Body of pancreas (tissue), 4 donors: ENCODE data around the gene PCDHB12. TPM values are rescaled to one million over a fixed set of nuclear protein-coding genes. Genes with fewer than 3 reads are reported as not detected.
"Not testable (repeated sequence)": the region's sequence is repeated elsewhere in the genome, so short reads cannot be mapped to it uniquely, and the experiment has no call there.

Source experiments
- ATAC-seq: fragments of 150-250 bp; one replicate; pipeline ENCODE4 v1.9.1; 2016
- DNase-seq, 4 donors: peaks; one replicate each; pipeline ENCODE4 v3.0.0-alpha.2; 2019
- H3K27ac ChIP-seq, 4 donors: fragments of 200-600 bp; sonication (generic); 1 replicate in 3 of 4; 2 replicates in 1 of 4; pipeline versions ENCODE4 v1.5.1 to v1.6.1; 2016 to 2019; ENCODE audit warnings: mild to moderate bottlenecking in 1 of 4, mixed read lengths in 1 of 4, moderate library complexity in 1 of 4
- H3K27me3 ChIP-seq, 2 donors: fragments of 200-600 bp; sonication (generic); one replicate each; pipeline ENCODE4 v1.6.0; 2016; ENCODE audit warnings: mild to moderate bottlenecking in 1 of 2
- H3K36me3 ChIP-seq, 2 donors: fragments of 200-600 bp; sonication (generic); replicated peaks in 1 of 2; 2 replicates each; pipeline ENCODE4 v1.5.1; 2016; ENCODE audit warnings: low read depth in 2 of 2; ENCODE audit not compliant: insufficient read depth in 1 of 2
- H3K4me1 ChIP-seq: fragments of 200-600 bp; sonication (generic); one replicate; pipeline ENCODE4 v1.6.0; 2016
- H3K4me3 ChIP-seq, 2 donors: fragments of 200-600 bp; sonication (generic); 1 replicate in 1 of 2; 2 replicates in 1 of 2; pipeline ENCODE4 v1.5.1; 2016 to 2019
- H3K9me3 ChIP-seq, 3 donors: fragments of 200-600 bp; sonication (generic); 1 replicate in 2 of 3; 2 replicates in 1 of 3; pipeline ENCODE4 v1.5.1; 2016
- POLR2A ChIP-seq, 3 donors: fragments of 450-650 bp; IDR thresholded peaks; one replicate each; pipeline ENCODE4 v1.6.1; 2016; ENCODE audit warnings: antibody characterized with exemption in 3 of 3, mild to moderate bottlenecking in 2 of 3
- WGBS, 2 donors: methylation state at CpG; one replicate each; pipeline ENCODE4 v1.1.5; 2017; 5-methylcytosine and 5-hydroxymethylcytosine counted together
- intact Hi-C: fragments of 100-400 bp; cut with DNase I; formaldehyde crosslinking; loops from one replicate; pipeline ENCODE4 v1.15.1; 2023
- total RNA-seq, 2 donors: library from RNA; depleted of rRNA; stranded (reverse); fragments of >200 nt; gene quantifications; one replicate each; pipeline ENCODE4 v1.1.0, GENCODE V29; 2016
- TF ChIP-seq, protein P1 (sequence below), 7 experiments: fragments of 450-650 bp in 4 of 7; fragments of 200-600 bp in 3 of 7; sonication (generic) in 3 of 7; IDR thresholded peaks; one replicate each; pipeline ENCODE4 v1.5.1; 2016 to 2019; ENCODE audit warnings: antibody characterized with exemption in 7 of 7

PCDHB12 gene
- total RNA-seq, 2 donors from 2014 or later = 2.0 to 3.4 TPM

DNA sequence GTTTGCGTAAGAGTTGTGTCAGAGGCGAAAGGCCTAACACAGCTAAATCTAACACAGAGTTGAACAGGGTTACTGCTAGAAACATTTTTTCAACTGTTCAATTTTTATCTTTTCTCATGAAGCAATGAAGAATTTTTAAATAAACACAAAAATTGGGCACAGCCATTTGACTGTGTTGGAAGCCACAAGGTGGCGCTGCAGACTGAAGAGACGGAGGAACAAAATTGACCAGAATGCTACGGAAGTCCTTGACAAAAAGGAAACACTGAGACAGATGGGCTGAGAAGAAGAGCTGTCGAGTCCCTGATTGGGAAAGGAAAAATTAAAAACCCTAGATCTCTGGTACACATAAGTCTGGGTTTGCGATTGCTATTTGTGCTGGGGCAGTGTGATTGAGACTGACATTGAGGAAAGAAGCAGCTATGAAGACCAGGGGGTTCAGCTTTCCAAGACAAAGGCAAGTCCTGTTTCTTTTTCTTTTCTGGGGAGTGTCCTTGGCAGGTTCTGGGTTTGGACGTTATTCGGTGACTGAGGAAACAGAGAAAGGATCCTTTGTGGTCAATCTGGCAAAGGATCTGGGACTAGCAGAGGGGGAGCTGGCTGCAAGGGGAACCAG lies 21.5 kb upstream of the PCDHB12 start, which contains the start of gene PCDHB9:
PCDHB9 (plus strand) TSS at position 265 of the 616 bp plus-strand sequence; CDS start at position 423, 158 bp downstream.
- 18 to 25% methylated on average over 9 of the region's 9 CpGs for WGBS, 2 donors
- Histone ChIP-seq H3K36me3 (no peaks in the 10 kb centered on the region), H3K27ac (no peak within 1 kb of the TSS), H3K4me1 (no peaks in the 10 kb centered on the region), H3K4me3 (no peak within 1 kb of the TSS), H3K9me3 (peaks cover 0 to 24% (median 0%) of the 10 kb centered on the region in 3 donors), H3K27me3 (no peaks in the 10 kb centered on the region)
- DNase-seq = peak in 3 of 4 donors; percentile 15 to 36 (median 30)
- TF ChIP-seq, protein P1, sequence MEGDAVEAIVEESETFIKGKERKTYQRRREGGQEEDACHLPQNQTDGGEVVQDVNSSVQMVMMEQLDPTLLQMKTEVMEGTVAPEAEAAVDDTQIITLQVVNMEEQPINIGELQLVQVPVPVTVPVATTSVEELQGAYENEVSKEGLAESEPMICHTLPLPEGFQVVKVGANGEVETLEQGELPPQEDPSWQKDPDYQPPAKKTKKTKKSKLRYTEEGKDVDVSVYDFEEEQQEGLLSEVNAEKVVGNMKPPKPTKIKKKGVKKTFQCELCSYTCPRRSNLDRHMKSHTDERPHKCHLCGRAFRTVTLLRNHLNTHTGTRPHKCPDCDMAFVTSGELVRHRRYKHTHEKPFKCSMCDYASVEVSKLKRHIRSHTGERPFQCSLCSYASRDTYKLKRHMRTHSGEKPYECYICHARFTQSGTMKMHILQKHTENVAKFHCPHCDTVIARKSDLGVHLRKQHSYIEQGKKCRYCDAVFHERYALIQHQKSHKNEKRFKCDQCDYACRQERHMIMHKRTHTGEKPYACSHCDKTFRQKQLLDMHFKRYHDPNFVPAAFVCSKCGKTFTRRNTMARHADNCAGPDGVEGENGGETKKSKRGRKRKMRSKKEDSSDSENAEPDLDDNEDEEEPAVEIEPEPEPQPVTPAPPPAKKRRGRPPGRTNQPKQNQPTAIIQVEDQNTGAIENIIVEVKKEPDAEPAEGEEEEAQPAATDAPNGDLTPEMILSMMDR (IDR thresholded peaks at IDR 0.05) = peak in 6 of 7 experiments; percentile 13 to 31 (median 26)
- no peak for TF ChIP-seq POLR2A (IDR thresholded peaks at IDR 0.05)
- intact Hi-C loops = no loop called here
- no peak for ATAC-seq

DNA sequence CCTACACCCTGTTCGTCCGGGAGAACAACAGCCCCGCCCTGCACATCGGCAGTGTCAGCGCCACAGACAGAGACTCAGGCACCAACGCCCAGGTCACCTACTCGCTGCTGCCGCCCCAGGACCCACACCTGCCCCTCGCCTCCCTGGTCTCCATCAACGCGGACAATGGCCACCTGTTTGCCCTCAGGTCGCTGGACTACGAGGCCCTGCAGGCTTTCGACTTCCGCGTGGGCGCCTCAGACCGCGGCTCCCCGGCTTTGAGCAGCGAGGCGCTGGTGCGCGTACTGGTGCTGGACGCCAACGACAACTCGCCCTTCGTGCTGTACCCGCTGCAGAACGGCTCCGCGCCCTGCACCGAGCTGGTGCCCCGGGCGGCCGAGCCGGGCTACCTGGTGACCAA lies 19.8 kb upstream of the PCDHB12 start:
- DNase-seq, ATAC-seq, H3K27ac ChIP-seq, H3K27me3 ChIP-seq, H3K4me1 ChIP-seq, H3K36me3 ChIP-seq, intact Hi-C loops, H3K4me3 ChIP-seq: not testable (repeated sequence)
- WGBS, 2 donors = 19 to 36% methylated on average over 10 to 31 of the region's 37 CpGs
- H3K9me3 ChIP-seq = peaks cover 0 to 15% (median 0%) of the 10 kb centered on the region in 3 donors

DNA sequence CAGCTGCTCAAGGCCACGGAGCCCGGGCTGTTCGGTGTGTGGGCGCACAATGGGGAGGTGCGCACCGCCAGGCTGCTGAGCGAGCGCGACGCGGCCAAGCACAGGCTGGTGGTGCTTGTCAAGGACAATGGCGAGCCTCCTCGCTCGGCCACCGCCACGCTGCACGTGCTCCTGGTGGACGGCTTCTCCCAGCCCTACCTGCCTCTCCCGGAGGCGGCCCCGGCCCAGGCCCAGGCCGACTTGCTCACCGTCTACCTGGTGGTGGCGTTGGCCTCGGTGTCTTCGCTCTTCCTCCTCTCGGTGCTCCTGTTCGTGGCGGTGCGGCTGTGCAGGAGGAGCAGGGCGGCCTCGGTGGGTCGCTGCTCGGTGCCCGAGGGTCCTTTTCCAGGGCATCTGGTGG lies 19.4 kb upstream of the PCDHB12 start:
- H3K36me3 ChIP-seq, H3K27ac ChIP-seq, intact Hi-C loops, ATAC-seq, H3K4me3 ChIP-seq, DNase-seq, H3K27me3 ChIP-seq, H3K4me1 ChIP-seq: not testable (repeated sequence)
- WGBS, 2 donors = 38 to 64% methylated on average over 5 to 15 of the region's 35 CpGs
- peaks cover 0 to 14% (median 0%) of the 10 kb centered on the region in 3 donors for H3K9me3 ChIP-seq

DNA sequence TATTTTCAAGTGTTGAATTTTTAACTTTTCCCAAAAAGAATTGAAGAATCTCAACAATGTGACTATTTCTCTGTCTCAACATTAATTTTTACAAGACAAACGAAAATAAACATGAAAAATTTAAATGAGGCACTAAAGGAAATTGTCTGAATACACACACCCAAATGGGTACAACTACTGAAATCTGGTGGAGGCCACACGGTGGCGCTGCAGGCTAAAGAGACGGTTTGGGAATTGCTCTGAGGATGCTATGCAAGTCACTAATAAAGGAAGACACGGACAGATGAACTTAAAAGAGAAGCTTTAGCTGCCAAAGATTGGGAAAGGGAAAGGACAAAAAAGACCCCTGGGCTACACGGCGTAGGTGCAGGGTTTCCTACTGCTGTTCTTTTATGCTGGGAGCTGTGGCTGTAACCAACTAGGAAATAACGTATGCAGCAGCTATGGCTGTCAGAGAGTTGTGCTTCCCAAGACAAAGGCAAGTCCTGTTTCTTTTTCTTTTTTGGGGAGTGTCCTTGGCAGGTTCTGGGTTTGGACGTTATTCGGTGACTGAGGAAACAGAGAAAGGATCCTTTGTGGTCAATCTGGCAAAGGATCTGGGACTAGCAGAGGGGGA lies 16.3 kb upstream of the PCDHB12 start, which contains the start of gene PCDHB10:
PCDHB10 (plus strand) TSS at position 244 of the 616 bp plus-strand sequence; CDS start at position 444, 200 bp downstream.
- no peaks in the 10 kb centered on the region for H3K27me3 ChIP-seq
- intact Hi-C loops = no loop called here
- 5 to 6% methylated on average over 8 to 10 of the region's 10 CpGs for WGBS, 2 donors
- H3K4me1 ChIP-seq = no peaks in the 10 kb centered on the region
- H3K36me3 ChIP-seq = no peaks in the 10 kb centered on the region
- no peak within 1 kb of the TSS for H3K27ac ChIP-seq
- DNase-seq = peak in 3 of 4 donors; percentile 20 to 40 (median 26)
- no peak within 1 kb of the TSS for H3K4me3 ChIP-seq
- no peak for ATAC-seq
- peaks cover 0 to 21% (median 0%) of the 10 kb centered on the region in 3 donors for H3K9me3 ChIP-seq
- TF ChIP-seq POLR2A (IDR thresholded peaks at IDR 0.05) = no peak
- TF ChIP-seq, protein P1 (IDR thresholded peaks at IDR 0.05) = peak in 5 of 7 experiments; percentile 9 to 25 (median 23)

DNA sequence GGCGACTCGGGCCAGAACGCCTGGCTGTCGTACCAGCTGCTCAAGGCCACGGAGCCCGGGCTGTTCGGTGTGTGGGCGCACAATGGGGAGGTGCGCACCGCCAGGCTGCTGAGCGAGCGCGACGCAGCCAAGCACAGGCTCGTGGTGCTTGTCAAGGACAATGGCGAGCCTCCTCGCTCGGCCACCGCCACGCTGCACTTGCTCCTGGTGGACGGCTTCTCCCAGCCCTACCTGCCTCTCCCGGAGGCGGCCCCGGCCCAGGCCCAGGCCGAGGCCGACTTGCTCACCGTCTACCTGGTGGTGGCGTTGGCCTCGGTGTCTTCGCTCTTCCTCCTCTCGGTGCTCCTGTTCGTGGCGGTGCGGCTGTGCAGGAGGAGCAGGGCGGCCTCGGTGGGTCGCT lies 14.2 kb upstream of the PCDHB12 start:
- H3K4me1 ChIP-seq, H3K27me3 ChIP-seq, H3K36me3 ChIP-seq, ATAC-seq, H3K27ac ChIP-seq, H3K4me3 ChIP-seq, intact Hi-C loops, DNase-seq: not testable (repeated sequence)
- 20% methylated on average over 21 of the region's 37 CpGs; no CpG with 5 or more reads in 1 of the 2 donors for WGBS, 2 donors
- H3K9me3 ChIP-seq = peaks cover 0 to 28% (median 0%) of the 10 kb centered on the region in 3 donors

DNA sequence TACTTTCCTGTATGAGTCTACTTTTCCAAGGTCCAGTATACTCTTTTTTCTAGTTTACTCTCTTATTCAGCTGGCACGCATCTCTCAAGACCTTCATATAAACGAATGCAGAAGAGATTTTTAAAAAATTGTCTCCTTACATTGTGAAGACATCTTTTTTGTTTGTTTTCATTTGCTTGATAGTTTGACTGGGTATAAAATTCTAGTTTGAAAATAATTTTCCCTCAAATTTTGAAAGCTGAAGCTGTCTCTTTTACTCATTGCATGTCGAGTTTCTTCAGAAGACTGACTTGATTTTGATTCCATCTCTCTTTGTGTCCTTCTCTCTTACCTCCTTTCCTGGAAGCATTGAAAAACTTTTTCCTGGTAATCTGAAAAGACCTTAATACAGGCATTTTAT lies 12.2 kb upstream of the PCDHB12 start:
- H3K4me1 ChIP-seq = no peaks in the 10 kb centered on the region
- intact Hi-C loops = no loop called here
- no peak for TF ChIP-seq POLR2A (IDR thresholded peaks at IDR 0.05)
- TF ChIP-seq, protein P1 (IDR thresholded peaks at IDR 0.05) = no peak
- peaks cover 0 to 28% (median 0%) of the 10 kb centered on the region in 3 donors for H3K9me3 ChIP-seq
- no peaks in the 10 kb centered on the region for H3K36me3 ChIP-seq
- DNase-seq (no peak), ATAC-seq (no peak)
- H3K4me3 ChIP-seq = no peak overlapping the region
- no peaks in the 10 kb centered on the region for H3K27me3 ChIP-seq
- H3K27ac ChIP-seq = no peak overlapping the region
- WGBS, 2 donors = 36 to 47% methylated on average over 3 of the region's 3 CpGs
